Breast epithelium (tissue), 3 donors: ENCODE results near the gene CAMK2D.

Experiments used
- CTCF ChIP-seq, 3 donors: fragments of 450-650 bp; IDR thresholded peaks; one replicate each; pipeline ENCODE4 v1.5.1; 2016 to 2017; ENCODE audit warnings: antibody characterized with exemption in 3 of 3, mild to moderate bottlenecking in 3 of 3, moderate library complexity in 3 of 3
- POLR2A ChIP-seq: fragments of 450-650 bp; IDR thresholded peaks from one replicate; pipeline ENCODE4 v1.6.1; 2016; ENCODE audit warnings: antibody characterized with exemption, mild to moderate bottlenecking, moderate library complexity
- POLR2AphosphoS5 ChIP-seq, 3 donors: sonication (generic); formaldehyde crosslinking; IDR thresholded peaks; one replicate each; pipeline ENCODE4 v1.6.1; 2017; ENCODE audit warnings: antibody characterized with exemption in 3 of 3

GRCh38 chr4:113476800-113477199 is 284.7 kb downstream of the CAMK2D start:
- TF ChIP-seq POLR2A (no peak), POLR2AphosphoS5 (IDR thresholded peaks at IDR 0.05) (no peak), CTCF (IDR thresholded peaks at IDR 0.05) (no peak)
